ENCODE measurements around the gene OPHN1. TPM values are rescaled to one million over a fixed set of nuclear protein-coding genes. Genes with fewer than 3 reads are reported as not detected.

OPHN1 gene
- polyA plus RNA-seq, 1 donor from 2014 or later: 7.6 TPM

DNA sequence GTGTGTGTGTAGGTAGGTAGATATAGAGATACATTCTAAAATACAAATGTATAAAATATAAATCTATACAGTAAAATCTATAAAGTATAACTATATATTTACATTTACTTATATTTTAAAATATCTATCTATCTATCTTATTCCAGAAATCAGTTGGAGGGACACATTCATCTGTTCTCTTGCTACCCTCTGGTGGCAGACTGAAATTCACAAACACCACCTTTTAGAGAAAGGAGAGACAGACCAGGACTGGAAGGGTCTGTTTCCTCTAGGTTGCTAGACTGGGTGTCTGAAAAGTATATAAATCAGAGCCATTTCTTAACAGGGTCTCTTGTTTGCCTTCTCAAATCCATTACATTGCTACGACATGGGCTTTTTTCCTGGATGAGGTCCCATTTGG is 343.0 kb downstream of the OPHN1 start:
- Histone ChIP-seq H3K79me2 (replicated peaks; ENCODE audit: insufficient read depth, low read length) (no peaks in the 10 kb centered on the region), H3K27me3 (ENCODE audit: insufficient read depth, low read depth, low read length) (no peaks in the 10 kb centered on the region), H3K4me2 (ENCODE audit: low read length) (no peak overlapping the region), H3K36me3 (ENCODE audit: insufficient read depth, low read length) (no peaks in the 10 kb centered on the region), H2AFZ (ENCODE audit: low read depth, low read length) (no peak overlapping the region), H3F3A (ENCODE audit: insufficient read depth, low read length, poor library complexity, severe bottlenecking) (no peaks in the 10 kb centered on the region), H3K9me2 (ENCODE audit: insufficient read depth, low read length) (no peaks in the 10 kb centered on the region), H3K27ac (ENCODE audit: low read length) (no peak overlapping the region), H3K4me3 (ENCODE audit: low read length) (no peak overlapping the region), H4K20me1 (ENCODE audit: insufficient read depth) (no peaks in the 10 kb centered on the region), H3K9me3 (ENCODE audit: low read length) (no peaks in the 10 kb centered on the region), H3K9ac (ENCODE audit: low read length) (no peak overlapping the region)
- TF ChIP-seq, protein P1, sequence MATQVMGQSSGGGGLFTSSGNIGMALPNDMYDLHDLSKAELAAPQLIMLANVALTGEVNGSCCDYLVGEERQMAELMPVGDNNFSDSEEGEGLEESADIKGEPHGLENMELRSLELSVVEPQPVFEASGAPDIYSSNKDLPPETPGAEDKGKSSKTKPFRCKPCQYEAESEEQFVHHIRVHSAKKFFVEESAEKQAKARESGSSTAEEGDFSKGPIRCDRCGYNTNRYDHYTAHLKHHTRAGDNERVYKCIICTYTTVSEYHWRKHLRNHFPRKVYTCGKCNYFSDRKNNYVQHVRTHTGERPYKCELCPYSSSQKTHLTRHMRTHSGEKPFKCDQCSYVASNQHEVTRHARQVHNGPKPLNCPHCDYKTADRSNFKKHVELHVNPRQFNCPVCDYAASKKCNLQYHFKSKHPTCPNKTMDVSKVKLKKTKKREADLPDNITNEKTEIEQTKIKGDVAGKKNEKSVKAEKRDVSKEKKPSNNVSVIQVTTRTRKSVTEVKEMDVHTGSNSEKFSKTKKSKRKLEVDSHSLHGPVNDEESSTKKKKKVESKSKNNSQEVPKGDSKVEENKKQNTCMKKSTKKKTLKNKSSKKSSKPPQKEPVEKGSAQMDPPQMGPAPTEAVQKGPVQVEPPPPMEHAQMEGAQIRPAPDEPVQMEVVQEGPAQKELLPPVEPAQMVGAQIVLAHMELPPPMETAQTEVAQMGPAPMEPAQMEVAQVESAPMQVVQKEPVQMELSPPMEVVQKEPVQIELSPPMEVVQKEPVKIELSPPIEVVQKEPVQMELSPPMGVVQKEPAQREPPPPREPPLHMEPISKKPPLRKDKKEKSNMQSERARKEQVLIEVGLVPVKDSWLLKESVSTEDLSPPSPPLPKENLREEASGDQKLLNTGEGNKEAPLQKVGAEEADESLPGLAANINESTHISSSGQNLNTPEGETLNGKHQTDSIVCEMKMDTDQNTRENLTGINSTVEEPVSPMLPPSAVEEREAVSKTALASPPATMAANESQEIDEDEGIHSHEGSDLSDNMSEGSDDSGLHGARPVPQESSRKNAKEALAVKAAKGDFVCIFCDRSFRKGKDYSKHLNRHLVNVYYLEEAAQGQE (IDR thresholded peaks at IDR 0.05; ENCODE audit: borderline replicate concordance): no peak
- TF ChIP-seq, protein P2, sequence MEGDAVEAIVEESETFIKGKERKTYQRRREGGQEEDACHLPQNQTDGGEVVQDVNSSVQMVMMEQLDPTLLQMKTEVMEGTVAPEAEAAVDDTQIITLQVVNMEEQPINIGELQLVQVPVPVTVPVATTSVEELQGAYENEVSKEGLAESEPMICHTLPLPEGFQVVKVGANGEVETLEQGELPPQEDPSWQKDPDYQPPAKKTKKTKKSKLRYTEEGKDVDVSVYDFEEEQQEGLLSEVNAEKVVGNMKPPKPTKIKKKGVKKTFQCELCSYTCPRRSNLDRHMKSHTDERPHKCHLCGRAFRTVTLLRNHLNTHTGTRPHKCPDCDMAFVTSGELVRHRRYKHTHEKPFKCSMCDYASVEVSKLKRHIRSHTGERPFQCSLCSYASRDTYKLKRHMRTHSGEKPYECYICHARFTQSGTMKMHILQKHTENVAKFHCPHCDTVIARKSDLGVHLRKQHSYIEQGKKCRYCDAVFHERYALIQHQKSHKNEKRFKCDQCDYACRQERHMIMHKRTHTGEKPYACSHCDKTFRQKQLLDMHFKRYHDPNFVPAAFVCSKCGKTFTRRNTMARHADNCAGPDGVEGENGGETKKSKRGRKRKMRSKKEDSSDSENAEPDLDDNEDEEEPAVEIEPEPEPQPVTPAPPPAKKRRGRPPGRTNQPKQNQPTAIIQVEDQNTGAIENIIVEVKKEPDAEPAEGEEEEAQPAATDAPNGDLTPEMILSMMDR (IDR thresholded peaks at IDR 0.05; ENCODE audit: poor library complexity, severe bottlenecking): no peak
- TF ChIP-seq RAD21 (conservative IDR thresholded peaks at IDR 0.05) (no peak), TAF1 (IDR thresholded peaks at IDR 0.05; ENCODE audit: low read depth) (no peak), EP300 (conservative IDR thresholded peaks at IDR 0.05; ENCODE audit: poor library complexity, severe bottlenecking) (no peak), EZH2 (IDR thresholded peaks at IDR 0.05; ENCODE audit: borderline replicate concordance, insufficient read depth, low read length, poor library complexity, severe bottlenecking) (no peak), MXI1 (conservative IDR thresholded peaks at IDR 0.05; ENCODE audit: poor library complexity, severe bottlenecking) (no peak), SMC3 (conservative IDR thresholded peaks at IDR 0.05; ENCODE audit: poor library complexity) (no peak)

DNA sequence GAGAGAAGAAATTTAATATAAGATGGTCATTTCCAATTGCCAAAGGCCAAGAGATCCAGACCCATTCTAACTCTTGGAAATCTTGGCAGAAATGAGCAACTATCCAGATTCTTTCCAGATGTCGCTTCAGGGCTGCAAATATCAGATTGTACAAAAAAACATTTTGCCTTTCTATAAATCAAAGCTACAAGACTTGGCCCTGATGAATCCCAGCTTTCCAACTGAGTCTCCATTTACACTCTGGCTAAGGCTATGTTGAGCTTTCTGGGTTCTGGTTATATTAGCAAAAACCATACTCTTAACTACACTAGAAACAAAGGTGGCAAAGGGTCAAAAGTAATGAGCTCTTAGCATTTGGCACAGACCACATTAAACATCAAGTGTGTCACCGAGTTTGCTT is 345.8 kb downstream of the OPHN1 start:
- TF ChIP-seq, protein P2 (IDR thresholded peaks at IDR 0.05; ENCODE audit: poor library complexity, severe bottlenecking): no peak
- TF ChIP-seq SMC3 (conservative IDR thresholded peaks at IDR 0.05; ENCODE audit: poor library complexity) (no peak), EP300 (conservative IDR thresholded peaks at IDR 0.05; ENCODE audit: poor library complexity, severe bottlenecking) (no peak), MXI1 (conservative IDR thresholded peaks at IDR 0.05; ENCODE audit: poor library complexity, severe bottlenecking) (no peak)
- TF ChIP-seq, protein P1 (IDR thresholded peaks at IDR 0.05; ENCODE audit: borderline replicate concordance): no peak
- Histone ChIP-seq H3K4me2 (ENCODE audit: low read length) (no peak overlapping the region), H3K27me3 (ENCODE audit: insufficient read depth, low read depth, low read length) (no peaks in the 10 kb centered on the region), H3K9me3 (ENCODE audit: low read length) (no peaks in the 10 kb centered on the region), H2AFZ (ENCODE audit: low read depth, low read length) (no peak overlapping the region), H3K4me3 (ENCODE audit: low read length) (no peak overlapping the region), H3K27ac (ENCODE audit: low read length) (no peak overlapping the region), H3F3A (ENCODE audit: insufficient read depth, low read length, poor library complexity, severe bottlenecking) (no peaks in the 10 kb centered on the region), H3K9ac (ENCODE audit: low read length) (no peak overlapping the region), H3K9me2 (ENCODE audit: insufficient read depth, low read length) (no peaks in the 10 kb centered on the region), H3K36me3 (ENCODE audit: insufficient read depth, low read length) (no peaks in the 10 kb centered on the region), H4K20me1 (ENCODE audit: insufficient read depth) (no peaks in the 10 kb centered on the region), H3K79me2 (replicated peaks; ENCODE audit: insufficient read depth, low read length) (no peaks in the 10 kb centered on the region)
